Upper lobe of left lung (tissue), 6 donors: Measurements from ENCODE around the gene CHCHD3. TPM values are rescaled to one million over a fixed set of nuclear protein-coding genes. Genes with fewer than 3 reads are reported as not detected.

Experiments
- ATAC-seq, 2 donors: fragments of 200-7000 bp; cut with Tn5 transposase; one replicate each; pipeline ENCODE4 v1.9.1; 2022; ENCODE audit warnings: mild to moderate bottlenecking in 2 of 2, moderate library complexity in 2 of 2; ENCODE audit not compliant: low FRiP score in 2 of 2
- DNase-seq, 2 donors: peaks; one replicate each; pipeline ENCODE4 v3.0.0-alpha.2; 2019 to 2020
- H3K27ac ChIP-seq, 4 donors: fragments of 200-600 bp; sonication (generic); one replicate each; pipeline ENCODE4 v1.5.1; 2016 to 2019
- H3K27me3 ChIP-seq, 4 donors: fragments of 200-600 bp; sonication (generic); one replicate each; pipeline ENCODE4 v1.5.1; 2017 to 2019
- H3K36me3 ChIP-seq, 4 donors: fragments of 200-600 bp; sonication (generic); one replicate each; pipeline ENCODE4 v1.5.1; 2016 to 2019
- H3K4me1 ChIP-seq, 4 donors: fragments of 200-600 bp; sonication (generic); one replicate each; pipeline ENCODE4 v1.5.1; 2018 to 2019
- H3K4me3 ChIP-seq, 4 donors: fragments of 200-600 bp; sonication (generic); one replicate each; pipeline ENCODE4 v1.5.1; 2017 to 2019; ENCODE audit warnings: mild to moderate bottlenecking in 2 of 4, moderate library complexity in 1 of 4
- H3K9me3 ChIP-seq, 4 donors: fragments of 200-600 bp; sonication (generic); one replicate each; pipeline ENCODE4 v1.5.1; 2018 to 2019
- EP300 ChIP-seq, 4 donors: sonication (generic); formaldehyde crosslinking; IDR thresholded peaks; one replicate each; pipeline ENCODE4 v1.5.1; 2017; ENCODE audit warnings: antibody characterized with exemption in 4 of 4, control low read depth in 2 of 4
- POLR2A ChIP-seq, 4 donors: fragments of 450-650 bp; IDR thresholded peaks; one replicate each; pipeline ENCODE4 v1.5.1; 2016 to 2017; ENCODE audit warnings: antibody characterized with exemption in 4 of 4, mild to moderate bottlenecking in 2 of 4
- POLR2AphosphoS5 ChIP-seq, 2 donors: sonication (generic); formaldehyde crosslinking; IDR thresholded peaks; one replicate each; pipeline ENCODE4 v1.5.1; 2017; ENCODE audit warnings: antibody characterized with exemption in 2 of 2
- WGBS, 2 donors: methylation state at CpG; one replicate each; pipeline ENCODE4 v1.1.5; 2017 to 2018; 5-methylcytosine and 5-hydroxymethylcytosine counted together
- total RNA-seq, 6 donors: library from RNA; depleted of rRNA in 4 of 6; stranded (reverse); fragments of >200 nt in 4 of 6; gene quantifications; one replicate each; pipeline versions ENCODE4 v1.1.0 to v1.2.1, GENCODE V29; 2016 to 2021
- TF ChIP-seq, protein P1 (sequence below), 6 experiments: fragments of 450-650 bp in 4 of 6; fragments of 200-600 bp in 2 of 6; sonication (generic) in 2 of 6; IDR thresholded peaks; one replicate each; pipeline ENCODE4 v1.5.1; 2016 to 2019; ENCODE audit warnings: antibody characterized with exemption in 6 of 6
- donor health status: DM: no; HTN: no; CAD: no; lungs with moderate emphysema.
- donor health status: DM: no; HTN: yes; CAD: no; lungs with severe emphysema.

The CHCHD3 gene
- 10 to 100 TPM; 42.6 to 54.5 (median 48.6) TPM for total RNA-seq

DNA sequence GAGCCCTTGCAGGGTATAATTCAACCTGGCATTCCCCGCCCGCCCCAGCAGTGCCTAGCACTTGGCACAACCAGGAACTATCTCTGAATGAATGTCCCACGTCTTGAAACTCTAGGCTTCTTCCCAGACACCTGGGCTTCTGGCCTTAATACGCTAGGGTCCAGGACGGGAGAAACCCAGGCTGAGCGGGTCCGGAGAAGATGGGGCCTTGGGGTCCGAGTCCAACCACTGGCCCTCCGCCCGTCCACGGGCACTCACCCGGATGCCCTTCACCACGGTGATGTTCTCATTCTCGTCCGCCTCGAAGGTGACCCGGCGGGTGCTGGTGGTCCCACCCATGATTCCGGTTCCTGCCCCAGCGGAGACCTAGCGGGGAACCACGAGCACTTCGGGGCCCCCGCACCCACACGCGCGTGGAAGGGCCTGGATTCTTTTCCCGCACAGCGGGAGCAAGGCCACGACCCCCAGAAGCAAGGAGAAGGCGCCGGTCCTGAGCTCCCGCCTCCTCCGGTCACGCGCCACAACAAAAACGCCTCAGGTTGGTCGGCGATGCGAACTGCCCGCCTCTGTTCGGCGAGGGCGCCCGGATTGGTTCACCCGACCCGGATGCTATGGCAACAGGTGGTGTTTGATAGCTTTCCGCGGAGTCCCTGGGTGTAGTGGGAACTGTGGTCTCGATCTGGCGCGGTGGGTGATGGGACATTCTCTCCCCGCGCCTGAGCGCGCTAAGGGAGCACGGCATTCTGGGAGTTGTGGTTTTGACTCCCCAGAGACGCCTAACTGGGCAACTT lies at the start of gene CHCHD3:
CHCHD3 (minus strand) TSS at position 492 of the 791 bp plus-strand sequence; CDS start at position 339, 153 bp downstream.
- Histone ChIP-seq H3K27ac (peak within 1 kb of the TSS; percentile 77 to 89 (median 82)), H3K9me3 (no peaks in the 10 kb centered on the region), H3K27me3 (no peaks in the 10 kb centered on the region), H3K4me1 (peaks cover 6 to 21% (median 11%) of the 10 kb centered on the region in 4 donors), H3K36me3 (no peaks in the 10 kb centered on the region), H3K4me3 (peak within 1 kb of the TSS; percentile 65 to 98 (median 82))
- ATAC-seq: peak; percentile 100
- peak; percentile 96 to 99 for DNase-seq
- 2% methylated on average over 26 of the region's 58 CpGs; no CpG with 5 or more reads in 1 of the 2 donors for WGBS, 2 donors
- TF ChIP-seq EP300 (IDR thresholded peaks at IDR 0.05) (no peak), POLR2AphosphoS5 (IDR thresholded peaks at IDR 0.05) (peak; percentile 52 to 74), POLR2A (IDR thresholded peaks at IDR 0.05) (peak in 2 of 4 donors; percentile 42 to 78)
- TF ChIP-seq, protein P1, sequence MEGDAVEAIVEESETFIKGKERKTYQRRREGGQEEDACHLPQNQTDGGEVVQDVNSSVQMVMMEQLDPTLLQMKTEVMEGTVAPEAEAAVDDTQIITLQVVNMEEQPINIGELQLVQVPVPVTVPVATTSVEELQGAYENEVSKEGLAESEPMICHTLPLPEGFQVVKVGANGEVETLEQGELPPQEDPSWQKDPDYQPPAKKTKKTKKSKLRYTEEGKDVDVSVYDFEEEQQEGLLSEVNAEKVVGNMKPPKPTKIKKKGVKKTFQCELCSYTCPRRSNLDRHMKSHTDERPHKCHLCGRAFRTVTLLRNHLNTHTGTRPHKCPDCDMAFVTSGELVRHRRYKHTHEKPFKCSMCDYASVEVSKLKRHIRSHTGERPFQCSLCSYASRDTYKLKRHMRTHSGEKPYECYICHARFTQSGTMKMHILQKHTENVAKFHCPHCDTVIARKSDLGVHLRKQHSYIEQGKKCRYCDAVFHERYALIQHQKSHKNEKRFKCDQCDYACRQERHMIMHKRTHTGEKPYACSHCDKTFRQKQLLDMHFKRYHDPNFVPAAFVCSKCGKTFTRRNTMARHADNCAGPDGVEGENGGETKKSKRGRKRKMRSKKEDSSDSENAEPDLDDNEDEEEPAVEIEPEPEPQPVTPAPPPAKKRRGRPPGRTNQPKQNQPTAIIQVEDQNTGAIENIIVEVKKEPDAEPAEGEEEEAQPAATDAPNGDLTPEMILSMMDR (IDR thresholded peaks at IDR 0.05): peak in 1 of 6 experiments; percentile 11

- H3K27ac ChIP-seq: no peak overlapping the region
- TF ChIP-seq, protein P1 (IDR thresholded peaks at IDR 0.05): no peak
- TF ChIP-seq POLR2A (IDR thresholded peaks at IDR 0.05): no peak
- no peak for TF ChIP-seq POLR2AphosphoS5 (IDR thresholded peaks at IDR 0.05)
- TF ChIP-seq EP300 (IDR thresholded peaks at IDR 0.05): no peak
- WGBS, 2 donors: 92 to 96% methylated on average over 8 of the region's 8 CpGs
- no peaks in the 10 kb centered on the region for H3K9me3 ChIP-seq
- no peaks in the 10 kb centered on the region for H3K36me3 ChIP-seq
- no peaks in the 10 kb centered on the region for H3K27me3 ChIP-seq
- no peak for ATAC-seq
- no peaks in the 10 kb centered on the region for H3K4me1 ChIP-seq
- no peak overlapping the region for H3K4me3 ChIP-seq
- DNase-seq: no peak
These were observed 48.3 kb upstream of the CHCHD3 start for GRCh38 chr7:133130166-133130565.

DNA sequence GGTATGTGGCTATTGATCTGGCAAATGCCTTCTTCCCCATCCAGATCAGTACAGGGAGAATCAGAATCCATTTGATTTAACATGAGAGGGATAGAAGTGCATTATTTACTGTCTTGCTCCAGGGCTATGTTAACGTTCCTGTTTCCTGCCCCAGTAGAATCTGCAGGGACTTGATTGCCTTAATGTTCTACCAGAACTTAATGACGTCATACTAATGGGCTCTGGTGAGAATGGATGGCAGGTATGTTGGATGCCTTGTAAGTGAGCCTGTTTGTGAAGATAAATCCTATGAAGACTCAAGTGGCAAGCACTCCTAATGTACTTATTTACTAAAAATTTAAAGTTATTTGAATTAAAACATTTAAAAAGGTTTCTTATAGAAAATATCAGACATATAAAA lies 44.5 kb upstream of the CHCHD3 start:
- 47 to 56% methylated on average over 2 of the region's 2 CpGs for WGBS, 2 donors
- no peak for TF ChIP-seq EP300 (IDR thresholded peaks at IDR 0.05)
- TF ChIP-seq POLR2A (IDR thresholded peaks at IDR 0.05): no peak
- TF ChIP-seq, protein P1 (IDR thresholded peaks at IDR 0.05): no peak
- TF ChIP-seq POLR2AphosphoS5 (IDR thresholded peaks at IDR 0.05): no peak
- no peaks in the 10 kb centered on the region for H3K4me1 ChIP-seq
- no peak overlapping the region for H3K4me3 ChIP-seq
- no peaks in the 10 kb centered on the region for H3K36me3 ChIP-seq
- ATAC-seq: no peak
- H3K9me3 ChIP-seq: no peaks in the 10 kb centered on the region
- H3K27ac ChIP-seq: no peak overlapping the region
- DNase-seq: no peak
- H3K27me3 ChIP-seq: no peaks in the 10 kb centered on the region

GRCh38 chr7:133124974-133125373 lies 43.1 kb upstream of the CHCHD3 start:
- TF ChIP-seq, protein P1 (IDR thresholded peaks at IDR 0.05): no peak
- no peaks in the 10 kb centered on the region for H3K36me3 ChIP-seq
- WGBS, 2 donors: 0% methylated on average over 1 of the region's 1 CpG; no CpG with 5 or more reads in 1 of the 2 donors
- ATAC-seq (no peak), DNase-seq (no peak)
- H3K9me3 ChIP-seq: no peaks in the 10 kb centered on the region
- H3K27me3 ChIP-seq: no peaks in the 10 kb centered on the region
- H3K4me1 ChIP-seq: no peaks in the 10 kb centered on the region
- H3K27ac ChIP-seq: no peak overlapping the region
- H3K4me3 ChIP-seq: no peak overlapping the region
